Lung (tissue), 12 donors: ENCODE data around the gene C2CD4A. TPM values are rescaled to one million over a fixed set of nuclear protein-coding genes. Genes with fewer than 3 reads are reported as not detected.

Experiments used
- ATAC-seq: fragments of 200-7000 bp; cut with Tn5 transposase; one replicate; pipeline ENCODE4 v1.9.1; 2020; ENCODE audit warnings: moderate number of reproducible peaks; ENCODE audit not compliant: insufficient read depth, low FRiP score
- DNase-seq, 3 donors: peaks; one replicate each; pipeline ENCODE4 v3.0.0-alpha.2; 2013 to 2017
- H3K27ac ChIP-seq, 2 donors: one replicate each; pipeline ENCODE4 v1.5.1; 2013; ENCODE audit warnings: mild to moderate bottlenecking in 2 of 2, moderate library complexity in 2 of 2, control low read depth in 1 of 2, inconsistent platforms in 1 of 2, low read depth in 1 of 2, low read length in 1 of 2
- H3K27me3 ChIP-seq, 3 donors: one replicate each; pipeline ENCODE4 v1.5.1; 2013; ENCODE audit warnings: low read length in 2 of 3; ENCODE audit not compliant: control insufficient read depth in 3 of 3, insufficient read depth in 3 of 3
- H3K36me3 ChIP-seq, 4 donors: one replicate each; pipeline ENCODE4 v1.5.1; 2013; ENCODE audit warnings: low read length in 4 of 4, mild to moderate bottlenecking in 1 of 4, moderate library complexity in 1 of 4; ENCODE audit not compliant: control insufficient read depth in 4 of 4, insufficient read depth in 4 of 4
- H3K4me1 ChIP-seq, 5 donors: one replicate each; pipeline ENCODE4 v1.5.1; 2013; ENCODE audit warnings: low read length in 5 of 5, mild to moderate bottlenecking in 2 of 5, moderate library complexity in 1 of 5; ENCODE audit not compliant: control insufficient read depth in 5 of 5, insufficient read depth in 5 of 5
- H3K4me3 ChIP-seq: one replicate; pipeline ENCODE4 v1.5.1; 2013; ENCODE audit warnings: mild to moderate bottlenecking, control low read depth, moderate library complexity
- H3K9ac ChIP-seq, 2 donors: one replicate each; pipeline ENCODE4 v1.5.1; 2013; ENCODE audit warnings: low read length in 2 of 2, control low read depth in 1 of 2; ENCODE audit not compliant: insufficient read depth in 1 of 2
- H3K9me3 ChIP-seq, 4 donors: one replicate each; pipeline ENCODE4 v1.5.1; 2013; ENCODE audit warnings: low read length in 3 of 4, mild to moderate bottlenecking in 1 of 4, moderate library complexity in 1 of 4; ENCODE audit not compliant: control insufficient read depth in 4 of 4, insufficient read depth in 3 of 4
- CTCF ChIP-seq: IDR thresholded peaks from 2 replicates; pipeline ENCODE4 v1.5.1; 2012; ENCODE audit warnings: mild to moderate bottlenecking; ENCODE audit errors: control extremely low read depth, extremely low read depth
- WGBS, 2 donors: extraction: QIAGEN DNeasy Blood & Tissue Kit; methylation state at CpG; one replicate each; pipeline ENCODE4 v1.1.7; 2013; 5-methylcytosine and 5-hydroxymethylcytosine counted together
- polyA plus RNA-seq, 2 donors: library from polyadenylated mRNA; stranded (reverse); fragments of 200-250 nt; gene quantifications; one replicate each; pipeline ENCODE4 v1.2.1, GENCODE V29; 2013
- total RNA-seq, 2 donors: library from RNA; depleted of rRNA in 1 of 2; stranded (reverse); fragments of >200 nt in 1 of 2; gene quantifications; one replicate each; pipeline ENCODE4 v1.2.1, GENCODE V29; 2014 to 2021
- donor health status: control.
- donor health status: control.
- donor health status: Bipolar disorder and iron deficiency.
- donor health status: healthy.
- donor health status: DM: yes; HTN: yes; CAD: no.

C2CD4A gene
- total and polyA plus RNA-seq, 4 donors = 0.31 to 0.86 (median 0.51) TPM

DNA sequence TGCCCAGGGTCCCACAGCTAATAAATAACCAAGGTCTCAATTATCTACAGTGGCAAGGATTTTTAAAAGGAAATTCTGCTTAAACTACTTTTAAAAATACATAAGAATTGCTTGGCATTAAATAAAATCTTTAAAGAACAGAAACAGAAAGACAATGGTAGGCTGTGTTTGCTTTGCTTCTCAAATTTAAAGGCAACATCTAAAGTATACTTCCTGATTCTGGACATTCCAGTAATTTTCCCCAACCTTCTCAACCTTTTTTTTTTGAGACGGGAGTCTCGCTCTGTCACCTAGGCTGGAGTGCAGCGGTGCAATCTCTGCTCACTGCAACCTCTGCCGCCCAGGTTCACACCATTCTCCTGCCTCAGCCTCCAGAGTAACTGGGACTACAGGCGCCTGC, 11.8 kb upstream of the C2CD4A start:
- no peak overlapping the region for H3K4me3 ChIP-seq
- H3K9me3 ChIP-seq = no peaks in the 10 kb centered on the region
- H3K36me3 ChIP-seq = no peaks in the 10 kb centered on the region
- 69 to 87% methylated on average over 5 of the region's 5 CpGs for WGBS, 2 donors
- no peak overlapping the region for H3K9ac ChIP-seq
- no peak for TF ChIP-seq CTCF
- H3K27ac ChIP-seq = no peak overlapping the region
- ATAC-seq (no peak), DNase-seq (no peak)
- peaks cover 0 to 30% (median 3%) of the 10 kb centered on the region in 5 donors for H3K4me1 ChIP-seq
- H3K27me3 ChIP-seq = no peaks in the 10 kb centered on the region

DNA sequence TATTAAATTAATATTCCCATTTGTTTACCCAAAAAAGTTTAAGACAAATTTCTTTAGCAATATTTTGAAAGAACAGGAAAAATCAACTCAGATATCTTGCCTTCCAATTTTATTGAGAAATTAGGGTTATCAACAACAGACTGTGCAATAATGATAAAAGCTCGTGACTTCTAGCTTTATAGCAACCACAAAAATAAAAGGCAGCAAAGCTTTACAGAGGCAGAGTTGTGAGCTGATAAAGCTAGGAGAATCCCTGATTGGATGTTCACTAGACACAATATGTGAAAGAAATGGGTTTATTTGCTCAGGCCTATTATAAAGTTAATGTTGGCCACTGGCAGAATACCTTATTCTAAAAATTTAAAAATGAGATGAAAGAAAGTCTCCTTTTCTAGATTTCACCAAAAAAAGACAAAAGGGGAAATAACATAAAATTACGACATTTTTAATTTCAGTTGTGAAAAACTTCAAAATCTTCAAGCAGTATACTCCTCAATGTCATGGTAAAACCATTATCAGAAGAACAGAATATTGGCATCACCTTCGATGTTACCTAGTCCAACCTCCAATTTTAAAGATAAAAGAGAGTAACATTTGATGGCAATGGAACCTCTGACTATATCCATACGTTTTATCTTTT, 9.3 kb upstream of the C2CD4A start:
- DNase-seq = no peak
- Histone ChIP-seq H3K27me3 (peaks cover 0 to 10% (median 7%) of the 10 kb centered on the region in 3 donors), H3K9me3 (no peaks in the 10 kb centered on the region), H3K4me1 (peaks cover 0 to 20% (median 5%) of the 10 kb centered on the region in 5 donors), H3K4me3 (no peak overlapping the region), H3K36me3 (no peaks in the 10 kb centered on the region), H3K9ac (no peak overlapping the region), H3K27ac (no peak overlapping the region)
- 56 to 78% methylated on average over 4 of the region's 4 CpGs for WGBS, 2 donors
- no peak for TF ChIP-seq CTCF
- ATAC-seq = no peak

DNA sequence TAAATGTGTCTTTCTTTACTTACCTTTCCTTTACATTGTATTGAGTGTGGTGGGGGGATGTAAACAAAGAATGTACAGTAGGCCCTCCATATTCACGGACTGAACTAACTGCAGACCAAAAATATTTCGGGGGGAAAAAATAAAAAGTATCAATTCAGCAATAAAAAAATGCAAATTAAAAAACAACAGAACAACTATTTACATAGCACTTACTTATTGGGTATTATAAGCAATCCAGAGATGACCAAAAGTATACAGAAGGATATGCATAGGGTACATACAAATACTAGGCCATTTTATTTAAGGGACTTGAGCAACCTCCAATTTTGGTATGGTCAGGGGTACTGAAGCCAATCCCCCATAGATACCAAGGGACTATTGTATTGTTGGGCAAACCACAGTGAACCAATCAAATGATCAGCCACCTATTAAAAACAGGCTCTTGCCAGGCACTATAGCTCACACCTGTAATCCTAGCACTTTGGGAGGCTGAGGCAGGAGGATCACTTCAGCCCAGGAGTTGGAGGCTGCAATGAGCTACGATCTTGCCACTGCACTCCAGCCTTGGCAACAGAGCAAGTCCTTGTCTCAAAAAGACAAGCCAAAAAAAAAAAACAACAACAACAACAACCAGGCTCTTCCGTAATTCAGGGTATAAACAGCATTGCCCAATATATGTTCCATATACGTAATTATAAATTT, 8.3 kb upstream of the C2CD4A start:
- H3K4me1 ChIP-seq = peaks cover 0 to 15% (median 5%) of the 10 kb centered on the region in 5 donors
- no peak for TF ChIP-seq CTCF
- ATAC-seq (no peak), DNase-seq (no peak)
- H3K9me3 ChIP-seq = no peaks in the 10 kb centered on the region
- 79 to 84% methylated on average over 5 of the region's 5 CpGs for WGBS, 2 donors
- peaks cover 0 to 17% (median 10%) of the 10 kb centered on the region in 3 donors for H3K27me3 ChIP-seq
- H3K27ac ChIP-seq = no peak overlapping the region
- H3K36me3 ChIP-seq = no peaks in the 10 kb centered on the region
- no peak overlapping the region for H3K4me3 ChIP-seq
- no peak overlapping the region for H3K9ac ChIP-seq
